ENCODE data around the gene NTNG1.
A peak's percentile ranks its signal among the peaks of the same experiment; 100 is the strongest.

The NTNG1 gene

DNA sequence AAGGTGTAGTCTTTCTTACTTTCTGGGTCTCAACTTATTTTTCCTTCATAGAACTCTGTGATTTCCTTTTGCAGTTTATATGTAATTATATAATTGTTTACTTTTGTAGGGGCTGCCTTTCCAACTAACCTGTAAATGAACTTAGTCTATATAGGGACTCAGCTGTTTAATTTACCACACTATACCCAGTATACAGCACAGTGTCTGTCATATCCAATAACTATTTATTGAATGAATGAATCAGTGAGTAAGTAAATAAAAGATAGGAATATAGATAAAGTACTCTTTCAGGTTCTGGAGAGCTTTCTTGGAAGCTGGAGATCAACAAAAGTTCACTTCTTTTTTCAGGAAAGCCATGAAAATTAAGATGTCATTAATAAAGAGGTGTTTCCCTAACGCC is 174.8 kb downstream of the NTNG1 start:
- ChIA-PET CTCF (interaction anchor here (0.6 kb wide), 1 partner anchor 161 kb away, joined by 3 read pairs; no protein-coding TSS in a partner anchor), POLR2A (ENCODE audit: low non-redundant PET) (no interaction called here)
- TF ChIP-seq, protein P1, sequence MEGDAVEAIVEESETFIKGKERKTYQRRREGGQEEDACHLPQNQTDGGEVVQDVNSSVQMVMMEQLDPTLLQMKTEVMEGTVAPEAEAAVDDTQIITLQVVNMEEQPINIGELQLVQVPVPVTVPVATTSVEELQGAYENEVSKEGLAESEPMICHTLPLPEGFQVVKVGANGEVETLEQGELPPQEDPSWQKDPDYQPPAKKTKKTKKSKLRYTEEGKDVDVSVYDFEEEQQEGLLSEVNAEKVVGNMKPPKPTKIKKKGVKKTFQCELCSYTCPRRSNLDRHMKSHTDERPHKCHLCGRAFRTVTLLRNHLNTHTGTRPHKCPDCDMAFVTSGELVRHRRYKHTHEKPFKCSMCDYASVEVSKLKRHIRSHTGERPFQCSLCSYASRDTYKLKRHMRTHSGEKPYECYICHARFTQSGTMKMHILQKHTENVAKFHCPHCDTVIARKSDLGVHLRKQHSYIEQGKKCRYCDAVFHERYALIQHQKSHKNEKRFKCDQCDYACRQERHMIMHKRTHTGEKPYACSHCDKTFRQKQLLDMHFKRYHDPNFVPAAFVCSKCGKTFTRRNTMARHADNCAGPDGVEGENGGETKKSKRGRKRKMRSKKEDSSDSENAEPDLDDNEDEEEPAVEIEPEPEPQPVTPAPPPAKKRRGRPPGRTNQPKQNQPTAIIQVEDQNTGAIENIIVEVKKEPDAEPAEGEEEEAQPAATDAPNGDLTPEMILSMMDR (conservative IDR thresholded peaks at IDR 0.05; ENCODE audit: low read depth) = no peak
- no peak overlapping the region for H3K27ac ChIP-seq
- DNase-seq (ENCODE audit: low spot score) = no peak

DNA sequence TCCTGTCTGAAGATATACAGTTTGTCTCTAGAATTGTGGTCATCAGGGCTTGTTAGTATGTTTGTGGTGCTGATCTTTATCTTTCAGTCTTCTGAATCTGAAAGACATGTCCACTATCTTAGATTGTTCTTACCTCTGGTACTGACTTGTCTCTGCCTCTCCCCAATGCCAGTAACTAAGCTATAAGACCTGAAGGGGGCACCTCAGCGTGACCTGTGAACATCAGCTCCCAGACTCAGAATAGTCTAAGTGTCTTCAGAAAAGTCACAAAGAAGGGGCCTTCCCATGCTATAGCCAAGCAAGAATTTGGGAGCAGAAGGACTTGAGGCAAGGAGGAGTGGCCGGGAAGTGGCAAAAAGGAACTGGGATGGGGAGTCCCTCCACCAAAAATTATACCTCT is 178.1 kb downstream of the NTNG1 start:
- DNase-seq (ENCODE audit: low spot score) = no peak
- POLR2A ChIA-PET (ENCODE audit: low non-redundant PET) = no interaction called here
- TF ChIP-seq, protein P1 (conservative IDR thresholded peaks at IDR 0.05; ENCODE audit: low read depth) = no peak
- H3K27ac ChIP-seq = no peak overlapping the region
- CTCF ChIA-PET = interaction anchor here (0.5 to 0.6 kb wide), 3 partner anchors 333 to 722 kb away, joined by 3 read pairs; no protein-coding TSS in a partner anchor

DNA sequence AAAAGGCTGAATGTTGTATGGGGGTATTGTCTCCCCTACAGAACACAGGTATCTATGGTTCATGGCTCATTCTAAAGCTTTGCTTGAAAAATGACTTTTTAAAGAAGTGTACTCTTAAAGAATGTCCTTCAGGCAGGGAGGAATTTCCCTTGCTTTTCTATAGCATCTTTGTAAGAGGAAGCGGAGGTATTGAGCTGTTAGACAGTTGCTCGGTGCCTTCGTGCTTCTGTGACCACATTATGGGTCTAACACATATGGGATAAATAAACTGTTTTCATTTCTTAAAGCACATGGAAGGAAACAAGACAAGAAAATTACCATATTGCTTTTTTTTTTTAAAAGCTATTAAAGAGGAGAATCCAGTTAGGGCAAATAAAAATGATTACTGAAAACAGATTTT is 182.9 kb downstream of the NTNG1 start:
- ChIA-PET CTCF (no interaction called here), POLR2A (ENCODE audit: low non-redundant PET) (no interaction called here)
- TF ChIP-seq, protein P1 (conservative IDR thresholded peaks at IDR 0.05; ENCODE audit: low read depth) = no peak
- DNase-seq (ENCODE audit: low spot score) = no peak
- no peak overlapping the region for H3K27ac ChIP-seq

DNA sequence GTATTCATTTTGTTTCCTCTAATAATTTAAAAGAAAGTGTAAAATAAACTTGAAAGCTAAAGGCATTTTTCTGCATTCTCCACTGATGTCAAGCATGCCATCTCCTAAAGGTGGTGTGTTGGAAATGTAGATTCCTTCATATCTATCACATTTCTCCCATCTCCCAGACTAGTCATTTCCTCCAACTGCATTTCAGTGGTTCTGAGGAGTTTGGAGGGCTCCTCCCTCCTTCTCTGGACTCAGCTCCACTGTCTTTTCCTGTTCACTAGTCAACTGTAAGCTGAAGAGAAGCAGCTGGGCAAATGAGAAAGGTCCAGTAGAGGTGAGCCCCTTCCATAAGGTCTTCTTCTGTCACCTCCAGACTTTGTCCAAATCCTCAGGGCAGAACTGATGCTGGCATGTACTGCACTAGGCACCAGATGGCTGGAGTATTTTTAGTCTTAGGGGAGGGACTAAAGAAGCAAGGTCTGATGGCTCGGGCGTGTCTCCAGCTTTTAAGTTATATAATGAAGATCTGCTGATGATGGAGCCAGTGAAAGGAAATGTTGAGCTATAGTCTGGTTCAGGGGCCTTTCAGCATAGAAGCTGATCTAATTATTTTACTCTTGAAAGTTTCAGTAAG is 186.1 kb downstream of the NTNG1 start:
- no peak for DNase-seq (ENCODE audit: low spot score)
- TF ChIP-seq, protein P1 (conservative IDR thresholded peaks at IDR 0.05; ENCODE audit: low read depth) = no peak
- CTCF ChIA-PET = no interaction called here
- POLR2A ChIA-PET (ENCODE audit: low non-redundant PET) = no interaction called here
- H3K27ac ChIP-seq = no peak overlapping the region

DNA sequence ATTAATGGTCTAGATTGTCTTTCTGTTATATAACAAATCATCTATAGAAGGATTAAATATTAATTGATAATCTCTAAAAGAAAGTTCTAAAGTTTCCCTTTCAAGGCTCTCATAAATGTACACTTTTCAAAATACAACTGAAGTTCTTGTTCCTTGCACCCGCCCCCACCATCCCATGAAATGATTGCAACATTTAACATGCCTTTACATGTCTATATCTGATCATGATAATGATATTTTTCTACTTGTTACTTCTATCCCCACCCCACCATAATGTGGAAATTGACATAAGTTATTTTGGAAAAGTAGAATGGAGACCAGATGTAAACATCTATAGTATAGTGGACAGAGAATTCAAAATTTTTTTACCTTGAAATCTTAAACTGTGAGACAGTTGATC is 186.6 kb downstream of the NTNG1 start:
- no peak overlapping the region for H3K27ac ChIP-seq
- TF ChIP-seq, protein P1 (conservative IDR thresholded peaks at IDR 0.05; ENCODE audit: low read depth) = no peak
- ChIA-PET POLR2A (ENCODE audit: low non-redundant PET) (no interaction called here), CTCF (no interaction called here)
- DNase-seq (ENCODE audit: low spot score) = peak; percentile 4

DNA sequence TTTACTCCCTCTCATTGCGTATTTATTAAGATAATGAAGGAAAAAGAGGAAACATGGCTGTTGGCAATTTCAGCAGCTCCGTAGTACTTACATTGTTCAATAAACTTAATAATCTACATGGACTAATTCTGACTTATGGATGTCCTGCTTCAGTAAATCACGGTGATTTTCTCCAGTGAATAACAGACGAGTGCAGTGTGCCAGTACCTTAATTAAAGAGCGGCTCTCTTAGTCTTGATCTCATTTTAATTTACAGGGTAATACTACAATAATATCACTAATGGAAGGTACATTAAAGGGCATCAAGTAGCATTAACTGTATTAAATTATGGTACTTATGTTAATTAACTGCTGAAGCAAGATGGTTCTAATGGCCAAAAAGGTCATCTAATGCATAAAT is 187.2 kb downstream of the NTNG1 start:
- POLR2A ChIA-PET (ENCODE audit: low non-redundant PET) = no interaction called here
- no peak overlapping the region for H3K27ac ChIP-seq
- TF ChIP-seq, protein P1 (conservative IDR thresholded peaks at IDR 0.05; ENCODE audit: low read depth) = no peak
- CTCF ChIA-PET = no interaction called here
- DNase-seq (ENCODE audit: low spot score) = no peak
